ENCODE data around the gene GABRR3.

GABRR3 gene

DNA sequence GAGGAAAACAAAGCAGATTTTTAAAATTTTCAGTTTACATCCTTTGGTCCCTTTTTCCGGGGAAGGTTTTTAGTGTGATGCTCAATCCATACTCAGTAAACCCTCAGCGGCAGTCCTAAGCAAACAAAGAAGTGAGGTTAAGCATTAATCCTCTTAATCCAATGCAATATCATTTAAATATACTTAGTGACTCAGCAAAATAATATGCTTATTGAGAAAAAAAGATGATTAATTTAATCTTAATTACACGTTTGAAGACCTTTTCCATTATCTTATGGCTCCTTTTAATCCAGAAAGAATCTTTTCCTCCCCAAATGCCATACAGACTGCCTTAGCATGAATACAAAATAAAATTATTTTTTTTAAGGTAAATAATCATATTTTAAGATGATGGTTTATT is at the start of gene GABRR3:
Gene GABRR3, minus strand, starts transcription at position 108 of the 400 bp plus-strand sequence. CDS start 328 bp downstream, outside the sequence.
- H3K4me1 ChIP-seq (ENCODE audit: control insufficient read depth in 1 of 2, insufficient read depth in 1 of 2, low read depth in 1 of 2, low read length in 1 of 2) = peaks cover 0 to 5% of the 10 kb centered on the region in 2 experiments
- peaks cover 35% of the 10 kb centered on the region for H3K27me3 ChIP-seq
- no peak within 1 kb of the TSS for H3K27ac ChIP-seq
- no peak within 1 kb of the TSS for H3K4me3 ChIP-seq (ENCODE audit: low read depth in 1 of 2, low read length in 1 of 2)
- no peaks in the 10 kb centered on the region for H3K9me3 ChIP-seq
- TF ChIP-seq, protein P1, sequence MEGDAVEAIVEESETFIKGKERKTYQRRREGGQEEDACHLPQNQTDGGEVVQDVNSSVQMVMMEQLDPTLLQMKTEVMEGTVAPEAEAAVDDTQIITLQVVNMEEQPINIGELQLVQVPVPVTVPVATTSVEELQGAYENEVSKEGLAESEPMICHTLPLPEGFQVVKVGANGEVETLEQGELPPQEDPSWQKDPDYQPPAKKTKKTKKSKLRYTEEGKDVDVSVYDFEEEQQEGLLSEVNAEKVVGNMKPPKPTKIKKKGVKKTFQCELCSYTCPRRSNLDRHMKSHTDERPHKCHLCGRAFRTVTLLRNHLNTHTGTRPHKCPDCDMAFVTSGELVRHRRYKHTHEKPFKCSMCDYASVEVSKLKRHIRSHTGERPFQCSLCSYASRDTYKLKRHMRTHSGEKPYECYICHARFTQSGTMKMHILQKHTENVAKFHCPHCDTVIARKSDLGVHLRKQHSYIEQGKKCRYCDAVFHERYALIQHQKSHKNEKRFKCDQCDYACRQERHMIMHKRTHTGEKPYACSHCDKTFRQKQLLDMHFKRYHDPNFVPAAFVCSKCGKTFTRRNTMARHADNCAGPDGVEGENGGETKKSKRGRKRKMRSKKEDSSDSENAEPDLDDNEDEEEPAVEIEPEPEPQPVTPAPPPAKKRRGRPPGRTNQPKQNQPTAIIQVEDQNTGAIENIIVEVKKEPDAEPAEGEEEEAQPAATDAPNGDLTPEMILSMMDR (IDR thresholded peaks at IDR 0.05) = no peak
- no peaks in the 10 kb centered on the region for H3K36me3 ChIP-seq

GRCh38 chr3:98073486-98073885 is 38.4 kb upstream of the GABRR3 start:
- Histone ChIP-seq H3K27ac (no peak overlapping the region), H3K9me3 (no peaks in the 10 kb centered on the region), H3K4me1 (ENCODE audit: control insufficient read depth in 1 of 2, insufficient read depth in 1 of 2, low read depth in 1 of 2, low read length in 1 of 2) (no peaks in the 10 kb centered on the region), H3K36me3 (no peaks in the 10 kb centered on the region), H3K4me3 (ENCODE audit: low read depth in 1 of 2, low read length in 1 of 2) (no peak overlapping the region), H3K27me3 (no peaks in the 10 kb centered on the region)
- TF ChIP-seq, protein P1 (IDR thresholded peaks at IDR 0.05) = no peak

- no peaks in the 10 kb centered on the region for H3K9me3 ChIP-seq
- H3K27me3 ChIP-seq = no peaks in the 10 kb centered on the region
- H3K4me1 ChIP-seq (ENCODE audit: control insufficient read depth in 1 of 2, insufficient read depth in 1 of 2, low read depth in 1 of 2, low read length in 1 of 2) = no peaks in the 10 kb centered on the region
- no peak overlapping the region for H3K27ac ChIP-seq
- TF ChIP-seq, protein P1 (IDR thresholded peaks at IDR 0.05) = no peak
- H3K4me3 ChIP-seq (ENCODE audit: low read depth in 1 of 2, low read length in 1 of 2) = no peak overlapping the region
- no peaks in the 10 kb centered on the region for H3K36me3 ChIP-seq
Observed at GRCh38 chr3:98070840-98071239, 35.7 kb upstream of the GABRR3 start.

- Histone ChIP-seq H3K36me3 (no peaks in the 10 kb centered on the region), H3K27ac (no peak overlapping the region), H3K9me3 (no peaks in the 10 kb centered on the region), H3K4me1 (ENCODE audit: control insufficient read depth in 1 of 2, insufficient read depth in 1 of 2, low read depth in 1 of 2, low read length in 1 of 2) (no peaks in the 10 kb centered on the region), H3K4me3 (ENCODE audit: low read depth in 1 of 2, low read length in 1 of 2) (no peak overlapping the region), H3K27me3 (no peaks in the 10 kb centered on the region)
- TF ChIP-seq, protein P1 (IDR thresholded peaks at IDR 0.05) = no peak
Observed at GRCh38 chr3:98068824-98069223, 33.7 kb upstream of the GABRR3 start.

GRCh38 chr3:98058244-98058960 is 23.3 kb upstream of the GABRR3 start:
- no peaks in the 10 kb centered on the region for H3K27me3 ChIP-seq
- H3K36me3 ChIP-seq = no peaks in the 10 kb centered on the region
- no peaks in the 10 kb centered on the region for H3K4me1 ChIP-seq (ENCODE audit: control insufficient read depth in 1 of 2, insufficient read depth in 1 of 2, low read depth in 1 of 2, low read length in 1 of 2)
- no peak overlapping the region for H3K4me3 ChIP-seq (ENCODE audit: low read depth in 1 of 2, low read length in 1 of 2)
- H3K27ac ChIP-seq = no peak overlapping the region
- TF ChIP-seq, protein P1 (IDR thresholded peaks at IDR 0.05) = no peak
- H3K9me3 ChIP-seq = no peaks in the 10 kb centered on the region

Measured in neutrophil (primary cell).